ENCODE data around the gene SCN2B.

Gene SCN2B

DNA sequence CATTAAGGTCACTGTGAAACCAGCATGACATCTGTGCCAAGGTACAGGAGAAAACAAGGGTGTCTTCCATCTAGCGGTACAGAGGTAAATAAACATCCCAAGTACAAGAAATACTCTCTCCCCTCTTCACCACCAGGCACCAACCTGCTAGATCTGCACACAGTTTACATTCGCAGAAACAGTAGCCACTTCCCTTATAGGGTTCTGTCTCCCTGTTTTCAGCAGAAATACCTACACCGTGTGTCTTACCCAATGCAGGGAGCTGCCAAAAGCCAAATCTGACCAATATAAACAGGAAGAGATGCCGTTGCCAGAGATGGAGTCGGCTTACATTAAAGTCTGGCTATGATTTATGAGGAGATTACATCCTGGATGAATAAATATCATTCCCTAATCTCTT, 25.0 kb downstream of the SCN2B start:
- no peak for FAIRE-seq

DNA sequence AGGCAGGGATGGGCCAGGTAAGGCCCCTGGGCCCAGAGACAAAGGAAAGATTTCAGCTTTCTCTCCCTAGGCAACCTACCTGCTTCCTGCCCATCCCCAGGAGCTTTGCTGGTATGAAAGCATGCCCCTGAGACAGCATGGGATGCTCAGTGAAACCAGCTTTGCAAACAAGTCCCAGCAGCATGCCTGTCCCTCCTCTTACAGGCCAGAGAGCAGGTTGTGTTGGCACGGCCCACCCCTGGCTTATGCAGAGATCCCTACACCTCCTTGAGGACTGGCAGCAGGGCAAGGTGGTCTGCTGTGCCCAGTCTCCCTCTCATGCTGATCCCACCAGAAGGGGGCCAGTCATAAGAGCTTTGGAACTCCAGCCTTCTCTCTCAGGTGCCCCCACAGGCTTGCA, 26.9 kb downstream of the SCN2B start:
- FAIRE-seq = no peak

DNA sequence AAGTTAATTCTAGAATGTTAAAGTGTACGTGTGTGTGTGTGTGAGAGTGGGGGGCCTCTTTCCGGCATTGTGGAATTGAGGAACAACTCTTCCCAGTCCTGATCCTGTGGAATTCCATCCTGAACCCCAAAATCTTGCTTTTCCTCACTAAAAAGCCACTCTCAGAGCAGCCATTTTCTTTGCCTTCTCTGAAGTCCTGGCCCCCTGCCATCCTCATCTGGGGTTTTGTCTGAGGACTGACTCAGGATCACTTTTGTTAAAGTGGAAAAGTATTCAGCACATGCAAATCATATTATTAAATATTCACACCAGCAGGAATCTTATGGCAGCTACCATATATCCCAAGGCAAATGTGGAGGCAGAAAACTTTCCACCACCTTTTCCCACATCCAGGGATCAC, 27.6 kb downstream of the SCN2B start:
- FAIRE-seq = no peak

DNA sequence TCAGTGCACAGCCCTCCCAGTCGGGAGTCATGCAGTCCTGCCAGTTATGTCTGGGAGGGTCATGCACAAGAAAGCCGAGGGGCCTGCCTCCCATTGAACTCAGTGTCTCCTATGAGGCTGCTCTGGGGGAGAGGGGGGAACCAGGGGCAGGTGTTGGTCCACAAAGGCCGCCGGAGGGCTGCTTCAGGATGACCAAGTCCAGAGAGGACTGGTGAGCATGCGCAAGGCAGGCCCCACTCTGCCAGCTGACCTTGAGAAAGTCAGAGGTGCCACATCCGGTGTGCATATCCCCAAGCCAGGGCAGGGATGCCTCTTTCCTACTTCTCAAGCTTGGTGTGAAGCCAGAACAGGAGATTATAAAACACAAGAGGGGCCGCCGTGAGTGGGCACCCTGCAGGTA, 28.2 kb downstream of the SCN2B start:
- FAIRE-seq = no peak

DNA sequence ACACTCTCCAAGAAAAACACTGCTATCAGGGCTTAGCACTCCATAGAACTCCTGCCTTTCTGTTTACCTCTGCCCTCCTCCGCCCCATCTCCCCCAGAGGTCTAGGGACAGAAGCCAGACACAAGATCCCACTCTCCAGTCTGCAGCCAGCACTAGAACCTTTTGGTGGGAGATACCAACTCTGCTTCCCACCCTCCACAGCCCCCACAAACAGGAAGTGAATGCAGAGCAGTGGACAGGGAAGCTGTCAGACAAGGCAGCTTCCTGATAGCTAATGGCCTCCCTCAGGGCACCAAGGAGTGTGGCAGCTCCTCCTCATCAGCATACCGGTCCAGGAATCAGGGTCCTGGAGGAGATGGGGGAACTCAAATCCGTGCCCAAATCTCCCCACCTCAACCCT, 28.9 kb downstream of the SCN2B start:
- no peak for FAIRE-seq

DNA sequence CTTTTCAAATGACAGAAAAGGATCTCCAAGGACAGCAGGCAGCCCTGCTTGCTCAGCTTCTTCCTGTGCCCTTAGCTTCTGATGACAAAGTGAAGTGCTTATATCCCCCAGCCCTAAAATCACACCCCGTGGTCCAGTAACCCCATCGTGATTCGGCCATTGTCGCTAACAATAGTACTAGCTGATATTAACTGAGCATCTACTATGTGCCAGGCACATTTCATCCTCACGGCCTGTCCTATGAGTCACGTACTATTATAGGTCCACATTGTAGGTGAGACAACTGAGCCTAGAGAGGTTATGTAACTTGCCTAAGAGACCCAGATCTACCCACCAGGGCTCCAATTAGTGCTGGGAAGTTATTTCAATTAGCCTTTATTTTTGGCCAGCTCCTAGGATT, 29.9 kb downstream of the SCN2B start:
- no peak for FAIRE-seq

DNA sequence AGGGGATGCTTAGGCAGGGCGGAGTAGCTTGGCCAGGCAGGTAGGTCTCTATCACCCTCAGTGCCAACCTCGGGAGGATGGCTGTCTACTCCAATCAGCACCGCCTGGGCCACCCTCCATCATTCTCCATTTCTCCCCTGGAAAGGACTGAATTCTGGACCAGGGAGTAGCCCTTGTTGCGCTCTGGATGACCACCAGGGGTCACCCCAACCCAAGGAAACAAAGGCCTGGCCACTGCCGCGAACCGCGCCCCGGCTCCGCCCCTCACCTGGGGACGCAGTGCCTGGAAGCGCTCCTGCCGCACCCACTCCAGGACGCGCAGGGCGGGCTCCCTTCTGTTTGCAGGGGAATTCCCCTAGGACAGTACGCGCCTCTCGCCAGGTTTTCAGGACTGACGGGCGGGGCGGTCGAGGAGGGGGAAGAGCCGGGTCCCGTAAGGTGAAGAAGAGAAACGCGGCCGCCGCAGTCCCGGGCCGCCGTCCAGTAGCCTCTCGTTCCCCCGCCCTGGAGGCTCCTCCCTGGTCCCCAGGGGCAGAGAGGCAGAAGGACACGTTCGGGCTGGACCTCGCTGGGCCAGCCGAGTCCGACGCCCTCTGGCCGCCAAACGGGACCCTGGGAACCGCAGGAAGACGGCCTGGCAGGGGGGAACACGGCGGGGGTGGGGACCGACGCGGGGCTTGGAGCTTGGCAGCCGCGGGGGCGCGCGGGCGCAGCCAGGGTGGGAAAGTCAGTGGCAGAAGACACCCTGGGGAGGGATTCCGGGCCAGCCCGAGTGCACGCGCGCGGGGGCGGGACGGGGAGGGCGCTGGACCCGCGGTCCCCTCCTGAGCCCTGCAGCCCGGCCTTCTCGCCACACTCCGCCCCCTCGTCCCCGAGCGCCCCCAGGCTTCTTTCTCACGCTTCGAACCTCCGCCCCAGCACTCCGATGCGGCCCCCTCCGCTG, 30.9 kb downstream of the SCN2B start:
- peak; percentile 19 for FAIRE-seq

DNA sequence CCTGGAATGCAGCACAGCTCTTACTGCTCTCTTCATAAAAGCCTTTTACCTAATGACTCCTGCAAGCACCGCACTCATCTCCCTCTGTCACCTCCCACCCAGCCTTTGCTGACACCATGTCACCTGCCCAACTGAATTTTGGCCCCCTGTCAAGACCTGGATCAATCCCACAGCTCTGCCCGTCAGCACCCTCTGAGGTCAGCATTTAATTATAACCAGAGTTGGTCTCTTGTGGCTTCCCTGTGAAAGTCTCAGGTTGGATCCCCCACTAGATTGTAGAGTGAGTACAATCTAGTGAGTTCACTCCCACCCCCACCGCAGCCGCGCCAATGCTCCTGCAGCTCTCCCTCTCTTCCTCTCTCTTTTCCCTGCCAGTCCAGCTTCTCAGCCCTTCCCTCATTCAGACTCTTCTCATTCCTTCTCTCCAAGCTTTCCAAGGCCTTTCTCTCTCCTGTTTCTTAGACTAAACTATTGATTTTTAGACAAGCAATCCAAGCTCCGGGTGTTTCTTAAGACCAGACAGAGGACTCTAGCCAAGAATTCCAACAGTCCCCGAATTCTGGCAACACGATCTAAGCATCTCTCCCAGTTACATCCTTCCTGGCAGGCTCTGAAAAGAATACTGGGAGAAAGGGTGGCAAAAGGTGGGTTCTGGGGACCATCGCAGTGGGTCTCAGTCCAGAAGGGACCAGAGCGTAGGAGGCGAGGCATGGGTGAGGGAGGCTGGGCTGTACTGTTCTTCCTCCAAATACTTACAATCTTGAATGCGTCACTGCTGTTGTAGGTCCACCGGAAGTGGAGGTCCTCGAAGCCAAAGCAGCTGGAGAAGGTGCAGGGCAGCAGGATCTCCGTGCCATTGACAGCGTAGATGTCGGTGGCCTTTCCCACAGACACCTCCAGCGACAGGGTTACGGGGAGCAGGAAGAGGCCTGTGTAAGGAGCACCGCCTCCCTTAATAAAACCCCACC, 31.9 kb downstream of the SCN2B start:
- no peak for FAIRE-seq

DNA sequence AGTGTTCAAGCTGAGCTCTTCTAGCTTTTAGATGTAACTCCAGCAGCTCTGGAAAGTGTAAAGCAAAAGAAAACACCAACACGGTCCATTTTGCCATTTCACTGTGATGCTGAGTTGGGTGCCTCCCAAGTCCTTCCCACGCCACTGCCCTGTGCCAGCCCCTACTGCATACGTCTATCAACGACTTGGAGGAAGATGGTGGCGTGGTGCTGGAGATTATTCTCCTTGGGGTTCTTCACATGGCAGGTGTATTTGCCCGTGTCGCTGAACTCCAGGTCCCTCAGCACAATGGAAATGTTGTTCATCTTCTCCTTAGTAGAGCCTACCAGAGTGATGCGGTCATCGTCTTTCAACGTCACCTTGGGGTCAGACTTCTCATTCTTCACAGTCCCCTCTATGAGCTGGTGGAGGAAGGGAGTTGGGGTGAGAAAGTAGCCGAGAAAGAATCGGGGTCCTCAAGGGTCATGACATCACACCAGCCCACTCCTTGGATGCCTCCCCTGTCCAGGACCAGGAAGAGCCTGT, 32.7 kb downstream of the SCN2B start:
- FAIRE-seq = no peak

DNA sequence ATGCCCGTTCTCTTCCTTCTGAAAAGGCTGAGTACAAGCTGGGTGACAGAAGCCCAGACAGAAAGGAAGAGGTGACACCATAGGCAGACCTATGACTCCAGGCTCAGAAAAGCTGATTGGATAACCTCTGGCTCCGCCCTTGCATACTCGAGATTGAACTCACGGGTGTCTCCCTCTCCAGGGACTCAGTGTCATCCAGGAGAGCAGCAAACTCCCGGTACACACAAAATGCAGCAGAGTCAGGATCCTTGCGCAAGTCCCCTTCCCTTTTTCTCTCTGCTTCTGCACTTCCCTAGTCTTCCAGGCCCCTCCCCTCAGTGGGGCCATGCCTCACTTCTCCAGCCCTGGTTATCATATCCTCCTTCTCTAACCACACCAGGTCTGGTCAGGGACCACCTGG, 33.6 kb downstream of the SCN2B start:
- FAIRE-seq = no peak

DNA sequence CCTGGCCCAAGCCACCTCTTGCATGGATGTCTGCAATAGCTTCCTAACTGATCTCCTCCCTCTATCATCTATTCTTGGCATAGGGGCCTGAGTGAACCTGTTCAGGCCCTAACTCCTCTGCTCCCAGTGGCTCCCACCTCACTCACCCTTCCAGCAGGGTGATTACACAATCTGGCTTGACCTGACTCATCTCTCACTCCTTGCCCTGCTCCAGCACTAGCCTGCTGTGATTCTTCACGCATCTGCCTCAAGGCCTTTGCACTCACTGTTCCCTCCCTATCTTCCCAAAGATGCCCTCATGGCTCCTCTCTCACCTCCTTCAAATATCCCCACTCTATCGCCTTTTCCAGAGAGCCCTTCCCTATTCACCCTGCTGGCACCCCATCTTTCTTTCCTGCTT, 34.4 kb downstream of the SCN2B start:
- FAIRE-seq = no peak

DNA sequence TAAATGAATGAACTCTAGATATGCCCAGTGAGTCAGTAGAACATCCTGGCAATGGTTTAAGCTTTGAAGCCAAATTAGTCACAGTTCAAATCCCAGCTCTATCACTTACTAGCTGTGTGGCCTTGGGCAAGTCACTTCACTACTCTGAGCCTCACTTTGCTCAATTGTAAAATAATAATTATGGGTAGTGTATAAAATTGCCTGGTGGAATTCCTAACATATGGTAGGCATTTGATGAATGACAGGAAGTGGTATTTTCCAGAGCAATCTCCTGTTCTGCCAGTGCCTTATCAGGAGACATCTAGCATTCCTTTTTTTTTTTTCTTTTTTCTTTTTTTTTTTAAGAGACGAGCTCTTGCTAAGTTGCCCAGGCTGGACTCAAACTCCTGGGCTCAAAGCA, 36.9 kb downstream of the SCN2B start:
- no peak for FAIRE-seq

DNA sequence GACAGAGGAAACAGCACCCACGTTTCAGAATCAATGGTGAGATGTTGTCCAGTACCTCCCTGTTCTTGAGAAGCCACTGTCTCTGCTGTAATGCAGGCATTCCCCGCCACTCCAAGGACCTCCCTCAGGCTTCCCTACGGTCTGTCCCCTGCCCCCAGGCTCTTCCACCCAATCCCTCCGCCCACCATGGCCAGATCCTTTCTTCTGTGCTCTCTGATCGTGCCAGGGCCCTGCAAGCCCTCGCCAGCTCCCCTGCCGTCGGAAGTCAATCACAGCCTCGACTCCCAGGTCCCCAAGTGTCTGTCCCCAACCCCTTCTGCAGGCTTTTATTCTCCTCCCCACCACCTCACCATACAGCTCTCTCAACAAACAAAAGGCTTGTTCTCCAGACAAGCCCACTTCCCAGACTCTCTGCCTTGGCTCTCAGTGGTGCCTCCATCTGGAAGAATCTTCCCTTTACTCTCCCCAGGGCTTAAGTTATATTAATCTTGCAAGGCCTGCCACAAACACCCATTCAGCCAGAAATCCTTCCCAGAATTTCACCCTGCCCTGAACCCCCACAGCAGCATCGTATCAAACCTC, 37.5 kb downstream of the SCN2B start:
- no peak for FAIRE-seq

DNA sequence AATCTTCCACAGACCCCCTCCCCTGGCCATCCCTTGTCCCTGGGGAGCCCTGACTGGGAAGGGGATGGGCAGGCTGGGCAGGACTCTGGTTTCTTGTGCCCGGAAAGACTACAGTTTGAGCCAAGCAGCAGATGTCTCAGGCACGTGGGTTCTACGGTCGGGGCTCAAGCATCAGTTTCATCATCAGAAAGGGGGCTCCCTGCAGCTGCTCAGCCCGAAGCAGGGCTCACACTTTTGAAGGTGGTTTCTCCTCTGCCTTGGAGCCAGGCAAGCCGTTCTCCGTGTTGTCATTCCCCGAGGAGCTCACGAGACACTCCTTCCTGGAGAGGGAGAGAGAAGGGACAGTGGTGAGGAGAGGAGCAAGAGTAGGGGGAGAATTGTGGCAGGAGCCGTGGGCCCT, 39.6 kb downstream of the SCN2B start:
- no peak for FAIRE-seq

DNA sequence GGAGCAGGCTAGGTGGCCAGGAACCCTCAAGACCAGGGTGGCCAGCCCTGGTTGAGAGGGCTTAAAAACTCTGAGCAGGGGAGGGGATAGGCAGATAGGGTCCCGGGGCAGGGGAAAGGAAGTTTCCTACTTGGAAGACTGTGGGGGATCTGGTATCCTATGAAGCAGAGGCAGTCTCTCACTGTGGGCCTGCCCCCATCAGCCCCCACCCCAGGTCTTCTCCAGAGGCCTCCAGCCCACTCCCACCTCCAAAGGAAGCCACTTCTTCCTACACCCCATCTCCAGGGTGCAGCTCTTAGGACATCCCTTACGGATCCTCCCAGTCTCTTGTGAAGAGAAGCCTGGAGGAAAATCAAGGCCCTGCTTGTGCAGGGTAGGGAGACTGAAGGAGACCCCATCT, 40.1 kb downstream of the SCN2B start:
- no peak for FAIRE-seq

DNA sequence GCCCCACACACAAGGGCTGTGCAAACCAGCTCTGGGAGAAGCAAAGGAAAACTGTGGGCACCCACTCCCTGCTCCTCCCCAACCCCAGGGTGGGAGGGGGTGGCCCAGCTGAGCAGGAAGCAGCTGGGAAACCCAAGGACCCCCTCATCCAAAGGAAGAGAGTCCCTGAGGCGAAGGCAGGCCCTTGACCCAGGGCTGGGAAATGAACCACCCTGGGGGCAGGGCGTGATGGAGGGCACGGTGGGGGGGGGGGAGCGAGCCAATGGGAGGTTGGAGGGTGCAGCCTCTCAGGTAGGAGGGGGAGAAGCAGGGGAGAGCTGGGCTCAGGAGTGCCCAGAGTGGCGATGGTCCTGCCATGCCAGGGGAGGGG, 40.7 kb downstream of the SCN2B start:
- FAIRE-seq = no peak

DNA sequence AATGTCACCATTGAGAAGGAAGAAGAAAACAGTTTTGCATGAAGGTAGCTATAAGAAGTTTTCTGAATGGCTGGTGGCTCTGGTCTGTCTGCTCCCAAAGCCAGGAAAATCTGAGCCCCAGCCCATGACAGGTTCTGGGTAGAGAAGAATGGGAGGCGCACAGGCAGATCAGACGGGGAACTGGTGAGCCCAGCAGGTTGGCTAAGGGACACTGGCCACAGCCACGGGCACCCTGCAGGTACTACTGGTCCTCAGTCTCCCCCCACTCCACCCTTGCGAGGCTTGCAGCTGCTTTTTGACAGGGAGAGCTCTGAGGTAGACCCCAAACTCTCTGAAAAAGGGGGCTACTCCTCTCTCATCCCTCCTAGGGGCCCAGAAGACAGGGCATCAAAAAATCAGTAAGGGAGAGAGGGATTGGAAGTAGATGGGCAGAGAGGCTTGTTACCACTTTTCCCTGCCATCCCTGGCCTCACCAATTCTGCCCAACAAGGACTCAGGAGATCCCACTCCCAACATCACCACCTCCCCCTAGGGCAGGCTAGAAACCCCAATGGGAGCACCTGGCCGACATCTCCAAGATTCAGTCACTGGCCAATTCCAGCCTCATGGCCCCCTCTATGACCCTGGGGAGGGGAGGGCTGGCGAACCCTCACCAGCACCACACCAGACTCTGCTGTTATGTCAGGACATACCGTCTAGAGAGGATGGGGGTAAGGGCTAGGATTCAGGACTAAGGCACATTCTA, 41.2 kb downstream of the SCN2B start:
- FAIRE-seq = no peak

DNA sequence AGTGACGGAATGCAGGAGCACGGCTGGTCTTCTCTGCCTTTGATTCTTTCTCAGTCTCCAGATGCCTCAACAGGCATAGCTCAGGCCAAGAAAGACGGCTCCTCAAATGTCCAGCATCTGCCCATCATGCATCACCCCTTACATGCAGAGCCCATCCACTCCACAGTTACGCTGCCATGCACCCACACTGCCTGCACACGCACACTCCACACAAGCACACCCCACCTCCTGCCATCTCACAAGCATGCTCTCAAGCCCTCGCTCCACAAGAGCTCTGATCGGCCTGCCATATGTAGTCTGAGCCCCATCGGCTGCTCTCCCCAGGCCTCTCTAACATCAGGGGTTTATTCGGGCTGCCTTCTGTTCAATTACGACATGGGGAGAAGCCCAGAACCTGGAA, 42.6 kb downstream of the SCN2B start:
- FAIRE-seq = no peak

DNA sequence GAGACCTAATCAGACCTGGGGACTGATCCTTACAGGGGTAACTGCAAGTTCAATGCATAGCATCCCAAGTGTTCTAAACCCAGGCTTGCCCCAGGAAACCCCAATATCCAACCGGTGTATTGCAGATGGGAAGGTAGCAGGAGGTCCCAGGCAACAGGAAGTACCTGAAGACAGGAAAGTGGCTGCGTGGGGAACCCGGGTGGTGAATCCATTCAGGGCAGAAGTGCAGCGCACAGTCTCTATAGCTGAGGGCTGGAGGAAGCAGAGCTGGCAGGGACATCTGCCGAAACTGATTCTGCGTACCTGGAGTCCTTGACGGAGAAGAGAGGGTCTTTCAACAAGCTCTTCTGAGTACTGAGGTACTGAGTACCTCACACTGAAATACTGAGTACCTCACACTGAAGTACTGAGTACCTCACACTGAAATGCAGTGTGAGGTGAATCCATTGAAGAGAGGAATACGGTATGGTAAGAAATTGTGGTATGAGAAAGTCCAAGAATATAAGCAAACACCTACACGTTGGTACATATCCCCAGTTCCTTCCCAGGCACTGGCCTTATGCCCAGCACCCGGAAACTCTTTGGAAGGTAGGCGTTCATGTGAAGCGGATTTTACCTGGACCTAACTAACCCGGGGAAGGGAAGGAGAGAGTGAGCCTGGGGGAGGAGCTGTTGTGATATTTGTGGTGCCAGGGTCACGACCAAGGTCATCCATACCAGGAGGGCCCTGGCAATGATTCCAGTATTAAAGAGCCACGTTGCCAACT, 43.9 kb downstream of the SCN2B start:
- FAIRE-seq = no peak

DNA sequence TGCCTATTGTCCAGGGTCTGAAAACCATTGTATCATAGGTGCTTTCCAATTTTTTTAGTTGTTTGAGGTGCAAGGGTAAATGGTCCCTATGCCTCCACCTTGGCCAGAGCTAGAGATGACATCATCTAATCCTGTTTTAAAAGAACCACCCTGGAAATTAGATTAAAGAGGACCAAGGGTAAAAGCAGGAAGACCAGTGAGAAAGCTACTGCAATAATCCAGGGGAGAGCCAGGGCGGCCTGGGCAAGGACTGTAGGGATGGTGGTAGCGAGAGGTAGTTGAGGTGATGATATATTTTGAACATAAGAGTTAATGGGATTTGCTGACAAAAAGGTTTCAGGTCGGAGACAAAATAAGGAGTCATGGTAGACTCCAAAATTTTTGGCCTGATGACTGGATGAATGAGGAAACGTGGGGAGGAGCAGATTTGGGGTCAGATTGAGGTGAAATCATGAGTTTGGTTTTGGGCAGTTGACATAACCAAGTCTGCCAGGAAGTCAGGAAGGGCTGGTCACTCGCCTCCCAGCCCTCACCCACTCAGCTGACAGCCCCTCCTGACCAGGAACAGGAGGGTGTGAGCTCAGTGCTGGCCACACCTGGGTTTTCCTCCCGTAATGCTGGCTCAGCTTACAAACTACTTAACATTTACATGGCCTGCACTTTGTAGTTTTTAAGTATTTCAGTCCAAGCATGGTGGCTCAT, 46.8 kb downstream of the SCN2B start:
- FAIRE-seq = no peak
